Spleen (tissue), 7 donors: Measurements from ENCODE around the gene MYLK4.

Source experiments
- POLR2A ChIP-seq, 3 donors: fragments of 450-650 bp; IDR thresholded peaks; one replicate each; pipeline ENCODE4 v1.5.1; 2017; ENCODE audit warnings: antibody characterized with exemption in 3 of 3, mild to moderate bottlenecking in 1 of 3
- TF ChIP-seq, protein P1 (sequence below), 11 experiments: fragments of 200-600 bp in 7 of 11; fragments of 450-650 bp in 4 of 11; sonication (generic) in 4 of 11; IDR thresholded peaks in 8 of 11; conservative IDR thresholded peaks in 3 of 11; 1 replicate in 7 of 11; 2 replicates in 4 of 11; pipeline versions ENCODE4 v1.4.0 to v1.8.0; 2016 to 2021; ENCODE audit warnings: antibody characterized with exemption in 11 of 11, inconsistent platforms in 4 of 11, mild to moderate bottlenecking in 1 of 11
- donor health status: DM: no; HTN: no; CAD: no; lungs with moderate emphysema.
- donor health status: DM: no; HTN: no; CAD: no.
- donor health status: DM: no; HTN: no; CAD: no.

GRCh38 chr6:2740581-2740980 is 10.1 kb downstream of the MYLK4 start:
- TF ChIP-seq, protein P1, sequence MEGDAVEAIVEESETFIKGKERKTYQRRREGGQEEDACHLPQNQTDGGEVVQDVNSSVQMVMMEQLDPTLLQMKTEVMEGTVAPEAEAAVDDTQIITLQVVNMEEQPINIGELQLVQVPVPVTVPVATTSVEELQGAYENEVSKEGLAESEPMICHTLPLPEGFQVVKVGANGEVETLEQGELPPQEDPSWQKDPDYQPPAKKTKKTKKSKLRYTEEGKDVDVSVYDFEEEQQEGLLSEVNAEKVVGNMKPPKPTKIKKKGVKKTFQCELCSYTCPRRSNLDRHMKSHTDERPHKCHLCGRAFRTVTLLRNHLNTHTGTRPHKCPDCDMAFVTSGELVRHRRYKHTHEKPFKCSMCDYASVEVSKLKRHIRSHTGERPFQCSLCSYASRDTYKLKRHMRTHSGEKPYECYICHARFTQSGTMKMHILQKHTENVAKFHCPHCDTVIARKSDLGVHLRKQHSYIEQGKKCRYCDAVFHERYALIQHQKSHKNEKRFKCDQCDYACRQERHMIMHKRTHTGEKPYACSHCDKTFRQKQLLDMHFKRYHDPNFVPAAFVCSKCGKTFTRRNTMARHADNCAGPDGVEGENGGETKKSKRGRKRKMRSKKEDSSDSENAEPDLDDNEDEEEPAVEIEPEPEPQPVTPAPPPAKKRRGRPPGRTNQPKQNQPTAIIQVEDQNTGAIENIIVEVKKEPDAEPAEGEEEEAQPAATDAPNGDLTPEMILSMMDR (IDR thresholded peaks at IDR 0.05 in 8 of 11, conservative IDR thresholded peaks at IDR 0.05 in 3 of 11), result no peak
- TF ChIP-seq POLR2A (IDR thresholded peaks at IDR 0.05), result no peak
